Ramos (cell line): Measurements from ENCODE around the gene TGFBI.

Experiments
- in situ Hi-C: fragments of 300-500 bp; cut with MboI; formaldehyde crosslinking; loops from one replicate; pipeline ENCODE4 v1.14.3; 2022; ENCODE audit warnings: low sequenced_read_pairs; ENCODE audit not compliant: unreplicated experiment

Gene TGFBI

DNA sequence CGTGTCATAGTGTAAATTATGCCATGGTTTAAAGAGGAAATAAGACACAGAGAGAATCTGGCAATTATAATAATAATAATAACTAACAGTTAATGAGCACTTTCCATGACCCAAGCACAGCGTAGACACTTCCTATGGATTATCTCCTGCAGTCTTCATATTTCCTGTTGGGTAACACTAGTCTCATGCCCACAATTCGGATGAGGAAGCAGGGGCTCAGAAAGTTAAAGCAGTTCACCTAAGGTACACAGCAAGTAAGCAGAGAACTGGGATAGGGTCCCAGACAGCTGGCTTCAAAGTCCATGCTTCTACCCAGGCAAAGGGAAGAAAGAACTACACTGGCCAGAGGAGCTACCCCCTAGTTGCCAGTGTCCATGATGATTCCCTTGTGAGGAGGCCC, 27.9 kb upstream of the TGFBI start:
- in situ Hi-C loops: no loop called here

DNA sequence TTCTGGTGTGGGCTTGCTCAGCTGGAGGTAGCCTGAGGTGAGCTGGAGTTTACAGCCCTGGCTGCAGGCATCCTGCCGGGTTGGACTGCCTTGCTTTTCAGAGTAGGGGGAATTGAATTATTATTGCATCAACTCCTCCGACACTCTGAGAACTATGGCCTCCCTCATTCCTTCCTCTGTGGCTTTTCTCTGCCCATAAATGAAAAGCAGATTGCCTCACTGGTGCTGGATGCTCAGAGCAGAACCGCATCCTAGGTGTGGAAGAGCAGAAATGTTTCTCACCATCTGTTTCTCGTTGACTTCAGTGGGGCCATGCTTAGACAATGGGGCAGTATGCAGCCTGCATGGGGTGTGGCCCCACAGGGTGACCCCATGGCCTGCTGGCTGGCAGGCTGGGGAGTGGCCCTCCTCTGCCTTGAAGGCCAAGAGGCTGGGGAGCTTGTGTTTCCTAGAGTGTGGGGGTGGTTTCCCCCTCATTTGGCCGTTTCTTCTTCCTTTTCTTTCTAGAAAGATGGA, 27.3 kb upstream of the TGFBI start:
- in situ Hi-C loops: no loop called here

DNA sequence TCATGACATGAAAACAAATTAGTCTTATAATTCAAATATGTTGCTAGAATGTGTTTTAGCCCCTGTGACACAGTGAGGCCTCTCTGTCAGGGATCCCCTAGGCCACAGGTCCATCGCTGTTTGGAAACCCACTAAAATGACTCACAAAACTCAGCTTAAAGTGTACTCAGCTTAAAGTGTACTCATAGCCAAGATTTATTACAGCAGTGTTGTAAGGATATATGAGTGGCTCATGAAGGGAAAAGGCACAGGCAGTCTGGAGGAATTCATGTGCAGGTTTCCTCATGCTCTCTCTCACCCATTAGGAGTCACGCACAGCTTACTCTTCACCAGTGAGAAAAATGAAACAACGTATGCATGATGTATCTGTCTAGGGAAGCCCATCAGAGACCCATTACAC, 24.4 kb upstream of the TGFBI start:
- in situ Hi-C loops: no loop called here

DNA sequence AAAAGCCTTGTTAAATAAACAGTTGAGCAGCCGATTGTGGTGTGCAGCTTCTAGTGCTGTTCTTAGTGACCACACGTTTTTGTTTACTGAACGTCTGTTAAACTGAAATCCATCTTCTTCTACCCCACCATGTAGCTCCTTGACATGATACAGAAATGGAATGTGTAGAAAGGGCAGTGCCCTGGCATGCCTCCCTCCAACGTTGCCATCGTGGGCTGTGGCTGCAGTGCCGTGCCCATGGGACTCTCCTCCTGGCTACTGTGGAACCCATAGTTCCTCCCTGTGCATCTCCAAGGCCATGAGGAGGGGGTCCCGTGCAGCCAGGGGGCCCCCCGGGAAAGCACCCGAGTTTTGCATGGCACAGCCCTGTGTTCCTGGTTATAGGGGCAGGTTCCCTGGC, 23.3 kb upstream of the TGFBI start:
- in situ Hi-C loops: no loop called here

DNA sequence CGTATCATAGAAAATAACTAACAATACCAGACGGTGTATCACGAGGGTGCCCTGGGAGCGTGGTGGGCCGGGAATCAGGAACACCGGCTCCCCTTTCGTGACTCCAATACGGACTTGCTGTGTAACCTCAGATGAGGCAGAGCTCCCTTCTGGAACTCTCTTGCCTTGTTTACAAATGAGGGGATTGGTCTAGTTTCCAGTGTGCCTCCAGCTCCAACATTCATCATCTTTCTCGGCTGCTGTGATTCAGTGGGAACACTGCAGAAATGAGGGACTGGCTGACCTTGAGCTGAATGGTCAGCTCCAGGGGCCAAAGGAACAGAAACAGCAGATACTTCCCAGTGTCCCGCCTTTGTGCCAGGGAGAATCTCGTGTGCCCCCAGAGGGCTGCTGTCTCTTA, 22.6 kb upstream of the TGFBI start:
- in situ Hi-C loops: no loop called here

DNA sequence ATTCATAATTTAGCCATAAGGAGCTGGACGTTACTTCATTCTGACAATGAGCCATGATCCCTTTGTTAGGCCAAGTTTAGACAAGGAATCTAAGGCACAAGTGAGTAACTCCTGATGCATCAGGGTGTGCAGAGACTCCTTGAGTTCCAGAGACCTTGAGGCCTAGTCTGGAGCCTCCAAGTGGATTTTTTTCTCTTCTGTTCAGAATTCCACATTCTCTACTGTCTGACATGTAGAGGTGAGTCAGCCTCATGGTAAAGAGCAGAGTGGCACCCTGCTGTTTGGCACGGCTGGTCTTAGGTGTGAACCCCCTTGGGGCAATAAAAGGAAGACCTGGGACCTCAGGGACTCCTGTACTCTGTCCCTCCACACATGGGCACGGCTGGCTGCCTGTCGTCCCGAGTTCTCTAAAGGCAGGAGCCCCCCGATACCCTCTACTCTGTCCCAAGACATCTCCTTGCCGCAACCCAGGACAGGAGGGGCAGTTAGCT, 22.0 kb upstream of the TGFBI start:
- in situ Hi-C loops: no loop called here

DNA sequence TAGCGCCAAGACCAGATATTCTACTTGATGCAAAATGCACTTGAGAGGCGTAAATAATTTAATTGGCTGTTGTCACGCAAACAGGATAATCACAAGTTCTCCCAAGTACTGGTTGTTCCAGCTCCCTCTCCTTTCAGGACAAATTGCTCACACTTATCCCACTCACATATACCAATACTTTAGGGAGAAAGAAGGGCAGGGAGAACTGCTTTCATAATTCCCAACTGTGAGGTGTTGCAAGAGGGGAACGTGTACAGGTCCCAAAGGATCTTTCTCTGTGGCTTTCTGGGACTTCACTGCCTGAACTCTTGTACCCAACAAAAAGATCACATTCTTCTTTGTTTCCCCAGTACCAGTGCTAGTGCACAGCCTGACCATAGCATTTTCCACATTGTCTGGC, 21.5 kb upstream of the TGFBI start:
- in situ Hi-C loops: no loop called here

DNA sequence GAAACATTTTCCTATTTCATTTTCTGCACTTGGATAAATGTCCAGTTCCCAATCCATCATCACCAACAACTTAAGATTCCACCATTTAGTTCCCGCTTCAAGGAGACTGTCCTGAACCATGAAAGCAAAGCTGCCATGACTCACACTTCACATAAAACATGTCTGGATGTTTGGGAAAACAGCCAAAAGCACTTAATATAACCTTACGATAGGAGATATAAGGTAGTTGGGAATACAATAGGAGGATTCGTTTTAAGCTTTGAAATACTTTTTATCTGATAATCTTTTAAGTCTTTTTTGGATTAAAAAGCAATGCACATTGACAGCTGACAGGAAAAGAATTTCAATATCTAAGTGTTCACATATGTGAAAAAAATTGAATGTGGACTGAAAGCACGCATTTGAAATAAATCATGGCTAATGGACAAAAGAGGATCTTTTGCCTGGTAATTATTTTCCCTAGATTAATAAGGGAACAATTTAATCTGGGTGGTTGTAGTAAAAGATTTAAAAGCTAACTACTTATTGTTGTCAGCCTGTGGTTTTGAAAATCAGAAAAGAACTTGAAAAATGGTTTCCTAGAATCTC, 17.3 kb upstream of the TGFBI start:
- in situ Hi-C loops: no loop called here

DNA sequence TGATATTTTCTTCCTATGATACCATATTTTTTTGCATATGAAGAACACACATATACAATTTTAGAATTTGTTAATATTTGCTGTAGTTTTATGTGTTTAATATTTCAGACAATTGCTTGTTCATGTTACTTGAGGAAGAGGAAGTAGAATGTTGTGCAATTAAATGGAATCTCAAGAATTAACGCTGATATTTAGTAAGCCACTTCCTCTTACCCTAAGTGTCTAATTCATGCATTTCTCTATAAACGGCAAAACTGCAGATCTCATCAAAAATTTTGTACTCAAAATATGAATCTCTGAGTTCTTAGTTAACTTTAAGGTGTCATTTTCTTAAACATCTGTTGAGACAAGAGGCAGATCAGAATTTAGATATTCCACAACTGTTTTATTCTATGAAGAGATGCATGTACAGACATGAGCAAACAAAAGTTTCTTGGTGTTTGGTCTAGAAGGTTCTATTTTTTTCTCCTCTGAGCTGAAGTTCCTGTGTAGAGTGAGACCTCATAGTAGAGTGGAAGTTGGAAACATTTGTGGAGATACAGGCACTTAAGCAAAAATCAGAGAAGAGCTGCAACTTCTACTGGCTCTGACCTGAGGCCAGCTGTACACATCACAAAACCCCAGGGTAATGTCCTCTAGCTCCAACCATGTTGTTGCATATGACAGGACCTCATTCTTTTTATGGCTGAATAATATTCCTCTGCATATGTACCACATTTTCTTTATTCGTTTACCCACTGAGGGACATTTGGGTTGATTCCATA, 16.6 kb upstream of the TGFBI start:
- in situ Hi-C loops: no loop called here

DNA sequence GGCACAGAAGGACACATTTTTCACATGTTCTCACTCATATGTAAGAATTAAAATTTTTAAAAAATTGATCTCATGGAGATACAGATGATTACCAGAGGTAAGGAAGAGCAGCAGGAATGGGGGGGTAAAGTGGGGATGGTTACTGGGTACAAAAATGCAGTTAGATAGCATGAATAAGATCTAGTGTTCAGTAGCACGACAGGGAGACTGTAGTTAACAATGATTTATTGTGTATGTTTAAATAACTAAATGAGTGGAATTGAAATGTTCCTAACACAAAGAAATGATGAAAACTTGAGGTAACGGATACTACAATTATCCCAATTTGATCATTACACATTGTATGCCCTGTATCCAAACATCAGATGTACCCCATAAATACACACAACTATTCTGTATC, 15.2 kb upstream of the TGFBI start:
- in situ Hi-C loops: no loop called here

DNA sequence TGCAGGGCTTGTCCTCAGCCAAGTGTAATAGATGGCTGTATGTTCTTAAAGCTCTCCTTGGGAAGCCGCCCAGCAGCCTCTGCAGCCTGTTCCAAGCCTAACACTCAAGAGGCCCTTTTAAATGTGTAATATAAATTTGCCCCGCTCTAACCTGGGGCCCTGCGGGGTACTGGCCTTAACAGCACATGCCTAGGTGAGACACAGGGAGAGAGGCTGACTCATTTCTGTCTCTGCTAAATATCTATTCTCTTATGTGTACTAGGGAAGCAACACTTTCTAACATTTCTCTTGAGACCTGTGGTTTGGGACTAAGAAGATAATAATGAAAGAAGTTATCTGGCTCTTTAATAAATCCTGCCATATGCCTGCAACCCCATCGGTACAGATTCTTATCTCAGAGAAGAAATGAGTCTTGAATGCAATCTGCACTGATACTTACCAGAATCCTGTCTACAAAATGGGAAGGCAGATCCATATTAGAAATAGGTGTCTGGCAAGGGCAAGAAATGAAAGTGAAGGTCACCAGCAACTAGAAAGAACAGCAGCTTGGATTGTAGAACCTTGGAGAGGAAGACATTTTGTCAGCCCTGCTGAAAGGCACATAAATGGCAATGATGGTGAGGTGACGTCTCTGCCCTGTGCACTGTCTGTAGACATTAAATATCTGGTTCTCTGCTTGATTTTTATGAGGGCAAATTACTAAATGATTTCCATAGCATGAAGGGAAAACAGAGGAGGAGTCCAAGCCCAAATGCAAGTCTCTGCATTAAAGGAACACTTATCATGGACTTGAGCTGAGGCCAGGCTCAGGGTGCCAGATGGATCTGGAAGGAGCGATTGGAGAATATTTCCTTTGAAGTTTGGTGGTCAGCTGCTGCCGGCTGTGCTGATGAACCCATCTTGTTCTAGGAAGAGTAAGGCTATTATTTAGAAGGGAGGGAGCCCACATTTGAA, 14.5 kb upstream of the TGFBI start:
- in situ Hi-C loops: loop anchor here (5.0 kb wide), 1 partner anchor 38 kb away; no protein-coding TSS in a partner anchor

DNA sequence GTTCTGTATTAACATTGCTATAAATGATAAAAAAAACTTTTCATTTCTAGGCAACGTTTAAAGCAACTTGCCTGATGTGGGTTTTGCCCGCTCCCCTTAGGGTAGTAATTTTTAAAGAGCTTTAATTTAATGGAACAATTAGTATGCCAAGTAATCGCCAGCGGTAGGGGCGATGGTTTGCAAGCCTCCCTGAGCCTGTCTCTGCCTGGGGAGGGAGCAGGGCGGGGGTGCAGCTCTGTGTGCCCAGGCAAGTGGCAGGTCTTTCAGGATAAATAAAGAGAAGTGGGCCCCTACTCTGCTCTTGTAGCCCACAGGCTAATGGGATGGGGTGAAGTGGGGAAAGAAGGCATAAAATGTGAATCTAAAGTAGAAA, 13.8 kb upstream of the TGFBI start:
- in situ Hi-C loops: loop anchor here (5.0 kb wide), 1 partner anchor 37 kb away; no protein-coding TSS in a partner anchor

DNA sequence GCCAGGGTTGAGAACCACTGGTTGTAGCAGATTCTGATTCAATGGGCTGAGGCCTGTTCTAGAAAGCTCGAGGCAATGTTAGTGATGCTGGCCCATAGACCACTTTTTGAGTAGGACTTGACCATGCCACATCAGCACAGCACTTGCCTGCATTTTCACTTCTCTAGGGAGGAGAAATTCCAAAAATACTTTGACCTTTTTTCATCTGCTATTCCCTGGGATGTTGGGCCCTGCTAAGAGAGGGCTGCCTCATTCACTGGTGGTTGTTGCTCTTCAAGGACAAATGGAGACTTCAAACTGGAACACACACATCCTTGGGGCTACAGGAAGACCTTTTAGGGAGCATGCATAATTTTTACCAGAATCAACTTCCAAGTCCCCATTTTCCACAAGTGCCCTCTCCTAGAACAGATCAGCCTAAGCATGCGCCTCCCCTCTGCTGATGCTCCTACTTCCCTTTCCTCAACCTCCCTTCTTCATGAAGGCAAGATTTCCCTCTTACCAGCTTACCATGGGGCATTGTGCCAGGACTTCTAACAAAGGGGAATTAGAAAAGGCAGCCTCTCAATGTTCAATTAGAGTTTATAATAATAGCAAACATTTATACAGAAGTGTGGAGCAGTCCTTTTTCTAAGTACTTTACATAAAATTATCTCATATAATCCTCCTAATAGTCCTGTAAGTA, 12.7 kb upstream of the TGFBI start:
- in situ Hi-C loops: loop anchor here (5.0 kb wide), 1 partner anchor 36 kb away; no protein-coding TSS in a partner anchor

DNA sequence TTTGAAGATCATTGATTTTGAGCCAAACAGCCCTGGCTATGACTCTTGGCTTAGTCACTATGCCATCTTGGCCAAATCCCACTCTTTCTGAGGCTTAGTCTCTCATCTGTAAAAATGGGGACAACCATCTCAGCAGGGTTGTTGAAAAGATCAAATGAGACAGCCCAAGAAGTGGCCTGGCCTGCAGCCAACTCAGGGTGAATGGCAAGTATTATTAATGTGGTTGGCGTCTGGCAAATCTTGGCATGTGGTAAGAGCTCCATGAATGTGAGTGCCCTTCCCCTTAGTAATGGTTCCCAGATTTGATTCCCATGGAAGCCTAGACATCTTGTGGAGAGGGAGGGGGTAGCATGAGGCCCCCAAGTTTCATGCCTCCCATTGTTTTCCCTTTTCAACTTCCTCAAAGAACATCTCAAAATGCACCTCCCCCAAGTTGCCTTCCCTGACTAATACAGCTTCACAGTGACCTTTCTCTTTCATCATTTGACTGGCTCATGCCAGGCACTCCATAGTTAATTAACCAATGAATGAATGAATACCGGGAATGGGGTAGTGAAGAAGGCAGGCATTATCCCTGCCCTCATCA, 11.8 kb upstream of the TGFBI start:
- in situ Hi-C loops: loop anchor here (5.0 kb wide), 1 partner anchor 35 kb away; no protein-coding TSS in a partner anchor

DNA sequence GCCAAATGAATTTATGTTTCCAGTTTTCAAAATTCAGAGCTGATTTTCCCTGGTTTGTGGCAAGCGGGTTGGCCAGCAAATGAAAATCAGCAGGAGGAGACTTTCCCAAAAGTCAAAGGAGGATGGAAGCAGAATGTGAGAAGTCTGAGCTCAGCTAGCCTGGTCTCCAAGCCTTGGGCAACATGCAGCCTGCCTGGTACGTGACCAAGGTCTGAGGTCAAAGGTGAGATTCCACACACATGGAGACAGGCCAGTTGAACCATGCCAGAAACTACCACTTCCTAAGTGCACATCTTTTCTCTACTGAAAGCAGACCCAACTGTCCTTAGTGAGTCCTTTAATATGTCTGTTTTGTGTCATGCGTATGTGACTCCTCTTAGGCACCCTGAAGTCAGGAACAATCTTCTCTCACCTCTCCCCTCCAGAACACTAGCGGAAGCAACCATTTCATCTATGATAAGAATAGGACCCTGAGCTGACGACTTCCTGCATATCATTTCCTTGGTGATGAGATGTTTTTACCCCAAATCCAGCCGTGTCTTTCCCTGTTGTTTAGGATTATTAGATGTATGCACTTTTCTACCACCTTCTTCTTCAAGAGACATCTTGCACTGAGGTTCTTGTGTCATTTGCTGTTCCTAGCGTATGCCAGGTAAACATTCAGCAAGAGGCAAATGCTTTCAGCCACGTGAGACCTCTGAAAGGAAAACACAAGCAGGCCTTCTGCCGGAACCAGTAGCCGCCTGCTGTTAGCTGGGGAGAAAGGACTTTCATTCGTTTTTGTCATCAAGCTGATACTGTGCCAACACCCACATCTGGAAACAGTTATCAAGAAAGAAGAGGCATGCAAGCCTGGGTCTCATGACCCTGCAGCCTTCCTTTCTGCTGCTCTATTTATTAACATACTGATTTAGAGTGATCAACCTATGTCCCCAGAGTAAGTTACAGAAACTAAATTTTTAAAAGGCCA, 9.7 kb upstream of the TGFBI start:
- in situ Hi-C loops: loop anchor here (5.0 kb wide), 1 partner anchor 33 kb away; no protein-coding TSS in a partner anchor

DNA sequence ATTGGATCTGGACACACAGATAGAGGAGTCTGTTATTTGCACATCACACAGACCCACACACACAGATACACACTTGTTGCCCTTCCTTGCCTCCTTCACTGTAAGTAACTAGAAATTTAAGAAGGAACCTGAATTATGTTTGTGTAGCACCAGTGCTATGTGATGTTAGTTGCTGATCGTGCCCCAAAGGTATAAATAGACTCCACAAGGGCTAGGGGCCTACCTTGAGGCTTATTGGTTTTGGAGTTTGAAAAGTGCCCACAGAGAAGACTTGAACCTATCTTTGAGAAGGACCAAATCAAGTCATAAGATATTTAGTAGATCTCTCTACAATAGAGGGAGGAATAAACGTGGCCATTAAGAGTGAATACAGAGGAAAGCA, 8.8 kb upstream of the TGFBI start:
- in situ Hi-C loops: no loop called here

DNA sequence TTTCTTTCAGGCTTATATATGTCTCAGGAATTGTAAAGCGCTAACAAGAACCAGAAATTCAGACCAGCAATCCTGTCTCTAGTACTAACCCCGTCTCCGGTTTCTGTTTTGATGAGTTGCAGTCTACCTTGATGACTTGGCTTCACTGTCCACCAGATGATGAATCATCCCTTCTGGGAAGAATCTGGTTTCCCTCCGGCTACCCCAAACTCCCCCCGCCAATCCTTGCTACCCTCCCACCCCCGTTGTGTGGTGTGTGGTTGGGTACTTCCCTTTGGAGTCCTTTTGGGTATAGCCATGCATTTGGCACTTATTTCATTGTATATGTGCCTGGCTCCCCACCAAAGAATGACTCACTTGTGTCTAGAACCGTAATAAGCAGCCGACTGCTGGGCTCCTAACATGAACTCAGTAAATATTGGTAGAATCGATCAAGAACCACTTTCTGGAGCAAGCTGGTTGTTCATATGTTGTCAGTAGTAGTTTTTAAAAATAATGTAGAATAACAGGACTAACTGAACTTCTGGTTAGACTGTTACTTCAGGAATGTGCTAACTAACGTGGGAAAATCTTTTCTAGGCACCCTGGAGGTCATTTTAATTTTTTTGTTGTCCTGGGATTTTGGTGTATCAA, 8.3 kb upstream of the TGFBI start:
- in situ Hi-C loops: no loop called here

DNA sequence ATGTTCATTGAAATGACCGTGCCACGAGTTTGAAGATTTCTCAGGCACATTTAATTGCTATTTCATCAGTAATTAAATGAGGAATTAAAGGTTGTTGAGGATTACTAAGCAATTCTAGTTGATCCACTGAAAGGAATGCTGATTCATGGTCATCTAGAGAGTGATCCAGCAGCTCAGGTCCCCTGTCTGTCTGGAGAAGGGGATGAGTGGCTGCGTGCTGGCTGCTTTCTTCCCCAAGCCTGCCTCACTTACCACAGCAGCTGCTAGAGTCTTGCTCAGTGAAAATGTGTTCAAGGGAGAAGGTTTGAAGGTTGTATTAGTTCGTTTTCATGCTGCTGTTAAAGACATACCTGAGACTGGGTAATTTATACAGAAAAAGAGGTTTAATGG, 7.8 kb upstream of the TGFBI start:
- in situ Hi-C loops: no loop called here
